SH-SY5Y (cell line): ENCODE measurements around the gene IPCEF1.

ENCODE experiments used
- GATA2 ChIP-seq: IDR thresholded peaks from 2 replicates; pipeline ENCODE4 v1.6.1; 2011; ENCODE audit warnings: mild to moderate bottlenecking, low read depth, low read length
- GATA3 ChIP-seq: IDR thresholded peaks from 2 replicates; pipeline ENCODE4 v1.6.1; 2011; ENCODE audit warnings: low read depth, mild to moderate bottlenecking, low read length, moderate library complexity

- TF ChIP-seq GATA2 (no peak), GATA3 (no peak)
These were observed 24.1 kb upstream of the IPCEF1 start for GRCh38 chr6:154380741-154381140.
